GM19035 (cell line): Measurements from ENCODE around the gene SGMS2.
"Not testable (repeated sequence)": the region's sequence is repeated elsewhere in the genome, so short reads cannot be mapped to it uniquely, and the experiment has no call there.

Source experiments
- ATAC-seq: cut with Tn5 transposase; IDR thresholded peaks from one replicate; pipeline ENCODE4 v1.9.1; 2021; ENCODE audit not compliant: unreplicated experiment

SGMS2 gene

GRCh38 chr4:107906458-107907100, 81.8 kb downstream of the SGMS2 start:
- ATAC-seq, result no peak

GRCh38 chr4:107908377-107908776, 83.6 kb downstream of the SGMS2 start:
- ATAC-seq, result no peak

- ATAC-seq, result peak; percentile 79
These were observed 88.7 kb downstream of the SGMS2 start for GRCh38 chr4:107913283-107913899.

- ATAC-seq, result no peak
These were observed 90.5 kb downstream of the SGMS2 start for GRCh38 chr4:107915220-107915619.

GRCh38 chr4:107916623-107917022, 91.9 kb downstream of the SGMS2 start:
- ATAC-seq, result no peak

- no peak for ATAC-seq
These were observed 92.8 kb downstream of the SGMS2 start for GRCh38 chr4:107917500-107917899.

GRCh38 chr4:107922486-107923473, 98.0 kb downstream of the SGMS2 start:
- no peak for ATAC-seq

- ATAC-seq, result not testable (repeated sequence)
These were observed 101.0 kb downstream of the SGMS2 start for GRCh38 chr4:107925713-107926112.

- not testable (repeated sequence) for ATAC-seq
These were observed 102.1 kb downstream of the SGMS2 start for GRCh38 chr4:107926875-107927274.

- ATAC-seq, result peak; percentile 95
These were observed 106.4 kb downstream of the SGMS2 start, which contains the start of gene CYP2U1 for GRCh38 chr4:107930821-107931774. TSS of gene CYP2U1 (plus strand) at chr4:107931549. CDS start at chr4:107931644, 95 bp downstream.

GRCh38 chr4:107931775-107932321, 107.1 kb downstream of the SGMS2 start:
- peak; percentile 28 for ATAC-seq

- ATAC-seq, result no peak
These were observed 110.5 kb downstream of the SGMS2 start for GRCh38 chr4:107935246-107935645.

GRCh38 chr4:107937040-107937439, 112.3 kb downstream of the SGMS2 start:
- ATAC-seq, result no peak

- no peak for ATAC-seq
These were observed 114.6 kb downstream of the SGMS2 start for GRCh38 chr4:107939307-107939706.

GRCh38 chr4:107945809-107946208, 121.1 kb downstream of the SGMS2 start:
- no peak for ATAC-seq

- ATAC-seq, result no peak
These were observed 126.2 kb downstream of the SGMS2 start for GRCh38 chr4:107950746-107951540.

GRCh38 chr4:107951551-107951950, 126.8 kb downstream of the SGMS2 start:
- ATAC-seq, result no peak

- ATAC-seq, result no peak
These were observed 131.3 kb downstream of the SGMS2 start for GRCh38 chr4:107956011-107956410.
